HG03060 (cell line): ENCODE measurements around the gene CNIH4.
"Not testable (repeated sequence)": the region's sequence is repeated elsewhere in the genome, so short reads cannot be mapped to it uniquely, and the experiment has no call there.

ENCODE experiments used
- ATAC-seq: cut with Tn5 transposase; IDR thresholded peaks from one replicate; pipeline ENCODE4 v1.9.1; 2021; ENCODE audit warnings: low read depth, moderate number of reproducible peaks; ENCODE audit not compliant: unreplicated experiment

CNIH4 gene

DNA sequence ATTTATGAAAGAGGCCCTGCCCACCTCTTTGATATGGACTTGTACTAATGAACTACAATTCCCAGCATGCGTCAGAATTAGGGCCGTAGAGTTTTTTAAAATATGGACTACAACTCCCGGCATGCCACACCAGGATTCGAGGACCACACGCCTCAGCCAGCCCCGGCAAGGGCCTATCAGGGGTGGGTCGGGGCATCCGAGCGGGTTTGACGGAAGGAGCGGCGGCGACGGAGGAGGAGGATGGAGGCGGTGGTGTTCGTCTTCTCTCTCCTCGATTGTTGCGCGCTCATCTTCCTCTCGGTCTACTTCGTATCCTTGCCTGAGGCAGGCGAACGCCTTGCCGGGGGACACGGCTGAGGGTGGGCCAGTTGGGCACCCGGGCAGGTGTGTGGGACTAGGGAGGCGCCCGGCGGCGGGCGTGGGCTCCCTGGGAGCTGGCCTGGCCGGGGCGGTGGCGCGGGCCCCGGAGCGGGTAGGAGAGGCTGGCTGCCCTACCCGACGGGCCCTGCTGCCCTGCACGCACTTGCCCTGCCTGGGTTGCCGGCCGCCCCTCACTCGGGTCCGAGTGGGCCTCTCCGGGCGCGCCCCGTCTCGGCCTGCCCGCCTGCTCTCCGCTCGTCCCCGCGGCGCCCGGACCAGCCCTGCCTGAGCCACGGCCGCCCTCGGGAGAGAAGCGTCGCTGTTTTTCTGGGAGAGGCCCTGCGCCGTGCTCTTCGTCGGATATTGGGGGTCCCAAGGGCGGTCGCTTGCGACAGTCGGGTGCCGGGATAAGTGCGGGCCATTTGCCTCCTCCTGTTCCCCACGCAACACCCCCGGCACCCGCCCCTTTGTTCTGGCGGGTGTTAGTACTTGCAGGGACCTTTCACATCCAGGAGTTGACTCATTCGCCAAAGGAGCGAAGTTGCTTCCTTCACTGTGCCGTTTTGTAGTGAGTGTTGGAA lies at the start of gene CNIH4:
CNIH4 (plus strand) TSS at position 195 of the 941 bp plus-strand sequence; CDS start at position 241, 46 bp downstream.
- ATAC-seq: peak; percentile 97

DNA sequence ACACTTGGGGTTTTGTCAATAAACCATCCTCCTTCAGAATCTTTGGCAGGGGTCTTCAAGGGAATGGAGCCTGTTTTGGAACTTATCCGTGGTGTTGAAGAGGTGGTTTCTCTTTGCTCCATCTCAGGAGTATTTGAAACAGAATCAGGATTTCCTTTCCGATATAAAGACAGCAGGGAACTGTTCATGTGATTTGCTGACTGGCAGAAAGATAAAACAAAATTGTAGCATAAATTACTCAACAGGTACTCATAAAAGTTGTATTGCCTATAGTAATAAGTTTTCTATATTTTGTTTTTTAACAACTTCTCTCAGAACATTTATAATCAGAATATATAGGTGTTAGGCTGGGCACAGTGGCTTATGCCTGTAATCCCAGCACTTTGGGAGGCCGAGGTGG lies 48.6 kb upstream of the CNIH4 start:
- no peak for ATAC-seq

DNA sequence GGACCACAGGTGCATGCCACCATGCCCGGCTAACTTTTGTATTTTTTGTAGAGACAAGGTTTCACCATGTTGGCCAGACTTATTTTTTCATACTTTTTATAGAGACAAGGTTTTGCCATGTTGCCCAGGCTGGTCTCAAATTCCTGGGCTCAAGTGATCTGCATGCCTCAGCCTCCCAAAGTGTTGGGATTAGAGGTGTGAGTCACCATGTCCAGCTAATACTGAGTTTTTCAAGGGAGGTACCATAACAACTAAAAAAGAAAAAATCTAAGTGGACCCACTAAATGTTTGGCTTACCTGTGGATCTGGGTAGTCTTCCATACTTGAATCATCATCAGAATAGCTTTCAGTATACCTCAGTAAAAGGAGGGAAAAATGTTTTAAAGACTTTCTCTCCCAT lies 45.2 kb upstream of the CNIH4 start:
- ATAC-seq: not testable (repeated sequence)

DNA sequence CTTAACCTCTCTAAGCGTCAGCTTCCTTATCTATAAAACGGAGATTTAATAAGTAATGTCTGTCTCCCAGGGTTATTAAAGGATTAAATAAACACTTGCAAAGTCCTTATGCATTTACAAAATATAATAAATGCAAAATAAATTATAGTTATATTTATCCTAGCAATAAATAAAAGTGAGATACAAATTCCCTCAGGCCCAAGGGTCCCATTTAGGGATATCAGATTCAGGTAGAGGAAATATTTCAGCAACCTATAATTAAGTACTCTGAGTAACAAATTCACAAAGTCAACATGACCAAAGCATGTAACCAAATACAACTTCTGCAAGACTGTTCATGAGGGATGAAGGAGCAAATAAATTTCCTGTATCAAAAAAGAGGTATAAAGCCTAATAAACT lies 44.7 kb upstream of the CNIH4 start:
- no peak for ATAC-seq

DNA sequence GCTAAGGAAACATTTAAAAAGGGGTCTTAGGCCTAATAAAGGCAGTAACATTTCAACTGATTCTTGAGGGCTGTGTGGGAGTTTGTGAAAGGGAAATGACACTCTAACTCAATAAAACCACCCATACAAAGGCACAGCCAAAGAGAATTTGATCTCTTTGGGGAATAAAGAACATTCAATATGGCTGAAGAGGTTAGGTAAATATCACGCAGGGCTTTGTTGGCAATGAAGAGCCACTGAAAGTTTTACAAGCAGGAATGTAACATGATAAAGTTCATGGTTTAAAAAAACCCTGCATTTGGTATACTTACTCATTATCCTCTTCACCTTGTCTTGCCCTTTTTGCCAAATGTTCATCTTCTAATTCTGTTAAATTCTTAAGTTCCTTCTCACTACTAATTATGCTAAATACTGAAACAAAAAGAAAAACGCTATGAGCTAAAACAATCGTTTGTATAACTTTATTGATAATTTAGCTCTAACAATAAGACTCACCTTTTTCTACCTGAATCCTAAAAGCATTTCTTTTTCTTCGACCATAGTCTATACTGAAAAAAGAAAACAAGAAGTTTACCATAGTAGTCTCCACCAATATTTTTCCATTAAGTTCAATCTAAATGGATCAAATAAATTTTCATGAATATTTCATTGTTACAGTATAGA lies 39.2 kb upstream of the CNIH4 start:
- no peak for ATAC-seq

DNA sequence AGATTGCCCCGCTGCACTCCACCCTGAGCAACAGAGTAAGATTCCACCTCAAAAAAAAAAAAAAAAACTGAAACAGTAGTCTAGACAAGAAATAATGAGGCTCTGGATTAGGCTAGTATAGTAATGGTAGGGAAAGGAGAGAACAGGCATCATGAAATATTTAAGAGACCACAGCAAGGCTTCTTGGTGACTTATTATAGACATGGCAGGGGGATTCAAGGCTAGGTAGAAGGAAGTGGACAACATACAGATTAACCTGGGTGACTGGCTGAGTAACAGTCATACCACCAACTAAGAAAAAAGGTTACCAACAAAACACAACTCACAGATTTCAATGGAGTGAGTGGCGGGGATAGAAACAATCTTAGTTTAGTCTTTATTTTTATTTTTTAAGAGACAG lies 35.0 kb upstream of the CNIH4 start:
- ATAC-seq: no peak

DNA sequence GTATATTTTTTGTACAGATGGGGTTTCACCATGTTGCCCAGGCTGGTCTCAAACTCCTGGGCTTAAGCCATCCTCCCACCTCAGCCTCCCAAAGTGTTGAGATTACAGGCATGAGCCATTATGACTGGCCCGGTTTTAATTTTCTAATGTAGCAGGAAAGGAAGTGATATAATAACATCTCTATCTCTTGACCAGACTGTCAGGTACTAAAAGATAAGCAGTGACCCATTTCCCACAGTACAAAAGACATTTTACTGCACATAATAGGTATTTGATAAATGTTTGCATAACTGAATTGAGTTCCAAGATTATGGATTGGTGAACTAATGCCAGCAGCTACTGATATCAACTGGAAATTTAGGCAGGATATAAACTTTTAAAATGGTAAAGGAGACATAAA lies 30.7 kb upstream of the CNIH4 start:
- ATAC-seq: no peak

DNA sequence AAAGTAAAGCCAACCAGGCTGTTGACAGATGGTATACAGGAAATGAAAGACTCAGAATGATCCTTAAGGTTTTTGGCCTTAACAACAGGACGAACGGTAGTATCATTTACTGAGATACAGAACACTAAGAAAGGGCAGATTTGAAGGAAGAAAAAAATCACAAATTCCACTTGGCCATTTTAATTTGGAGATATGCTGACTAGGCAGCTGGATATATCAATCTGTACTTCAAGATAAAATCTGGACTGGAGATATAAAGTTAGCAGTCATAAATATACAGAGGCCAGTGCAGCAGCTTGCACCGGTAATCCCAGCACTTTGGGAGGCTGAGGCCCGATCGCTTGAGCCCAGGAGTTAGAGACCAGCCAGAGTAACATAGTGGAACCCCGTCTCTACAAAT lies 28.0 kb upstream of the CNIH4 start:
- ATAC-seq: no peak

DNA sequence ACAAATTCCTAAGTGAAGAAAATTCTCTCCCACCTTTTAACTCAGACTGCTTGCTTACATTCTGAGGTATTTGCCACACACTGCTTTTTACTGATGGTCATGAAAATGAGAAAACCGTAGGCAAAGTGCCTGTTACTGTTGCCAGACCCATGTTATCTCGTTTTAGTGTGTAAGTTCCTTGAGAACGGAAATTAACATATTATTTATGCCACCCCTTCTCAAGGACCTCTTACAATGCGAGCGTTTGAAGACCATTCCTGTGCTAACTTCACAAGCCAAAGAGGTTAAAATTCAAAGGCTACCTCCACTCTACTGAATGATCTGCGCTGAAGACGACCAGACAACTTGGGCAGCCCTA lies 27.2 kb upstream of the CNIH4 start:
- ATAC-seq: no peak

DNA sequence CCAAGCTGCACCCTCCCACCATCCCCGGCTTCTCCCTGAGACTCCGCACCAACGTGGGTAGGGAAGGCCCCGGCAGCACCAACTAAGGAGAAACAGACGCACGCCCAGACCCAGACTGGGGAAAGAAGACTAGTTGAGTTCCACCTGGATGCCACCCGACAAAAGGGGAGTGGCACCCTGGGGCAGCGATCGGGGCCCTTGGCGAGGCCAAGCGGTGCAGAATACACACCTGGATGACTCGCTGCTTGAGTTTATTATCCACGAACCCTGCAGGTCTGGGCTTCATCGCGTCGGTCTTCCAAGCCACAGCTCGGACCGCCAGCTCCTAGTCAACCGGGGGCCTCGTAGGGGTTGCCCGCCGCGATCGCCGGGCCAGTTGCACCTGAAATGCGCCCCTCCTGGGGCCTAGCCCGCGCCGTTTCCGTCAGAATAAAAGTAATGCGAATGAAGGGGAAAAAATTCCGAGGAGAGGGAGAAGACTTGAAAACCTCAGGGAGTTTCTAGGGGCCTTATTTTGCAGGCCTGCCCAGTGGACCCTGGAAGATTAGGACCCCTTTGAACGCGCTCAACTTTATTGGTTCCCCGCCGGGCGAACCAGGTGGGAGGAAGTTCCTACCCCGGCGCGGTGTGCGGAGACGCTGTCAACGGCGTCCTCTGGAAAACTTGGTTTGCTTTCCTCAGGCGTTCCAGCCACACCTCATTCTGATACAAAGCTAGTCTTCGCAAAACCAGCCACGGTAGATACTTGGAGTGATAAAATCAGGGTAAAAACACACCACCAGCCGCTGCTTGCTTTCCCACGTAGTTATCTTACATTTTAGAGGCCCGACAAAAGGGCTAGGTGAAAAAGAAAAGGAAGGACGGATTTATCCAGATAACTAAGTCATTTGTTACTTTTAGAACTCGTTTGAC lies 26.6 kb upstream of the CNIH4 start, which contains the start of gene NVL:
NVL (minus strand) TSS at position 331 of the 912 bp plus-strand sequence; CDS start at position 286, 45 bp downstream.
- ATAC-seq: peak; percentile 39

DNA sequence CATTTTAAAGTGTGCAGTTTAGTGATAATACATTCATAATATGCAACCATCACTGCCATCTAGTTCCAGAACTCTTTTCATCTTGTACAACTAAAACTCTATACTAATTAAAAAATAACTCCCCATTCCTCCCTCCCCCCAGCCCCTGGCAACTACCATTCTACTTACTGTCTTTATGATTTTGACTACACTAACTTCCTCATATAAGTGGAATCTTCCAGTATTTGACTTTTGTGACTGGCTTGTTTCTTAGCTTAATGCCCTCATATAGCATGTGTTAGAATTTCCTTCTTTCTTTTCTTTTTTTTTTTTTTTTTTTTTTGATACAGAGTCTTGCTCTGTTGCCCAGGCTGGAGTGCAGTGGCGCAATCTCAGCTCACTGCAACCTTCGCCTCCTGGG lies 25.4 kb upstream of the CNIH4 start:
- ATAC-seq: no peak

DNA sequence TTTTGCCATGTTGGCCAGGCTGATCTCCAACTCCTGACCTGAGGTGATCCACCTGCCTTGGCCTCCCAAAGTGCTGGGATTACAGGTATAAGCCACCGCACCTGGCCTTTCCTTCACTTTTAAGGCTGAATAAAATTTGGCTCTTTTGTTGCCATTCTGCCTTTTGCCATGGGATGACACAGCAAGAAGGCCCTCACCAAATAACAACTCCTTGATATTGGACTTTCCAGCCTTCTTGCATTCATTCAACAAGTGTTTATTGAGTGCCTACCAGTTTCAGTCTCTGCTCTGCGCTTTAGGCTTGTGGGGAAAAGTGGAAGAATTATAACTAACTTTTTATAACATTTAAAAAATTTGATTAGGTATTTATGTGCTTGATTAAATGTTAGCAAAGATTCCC lies 24.9 kb upstream of the CNIH4 start:
- no peak for ATAC-seq

DNA sequence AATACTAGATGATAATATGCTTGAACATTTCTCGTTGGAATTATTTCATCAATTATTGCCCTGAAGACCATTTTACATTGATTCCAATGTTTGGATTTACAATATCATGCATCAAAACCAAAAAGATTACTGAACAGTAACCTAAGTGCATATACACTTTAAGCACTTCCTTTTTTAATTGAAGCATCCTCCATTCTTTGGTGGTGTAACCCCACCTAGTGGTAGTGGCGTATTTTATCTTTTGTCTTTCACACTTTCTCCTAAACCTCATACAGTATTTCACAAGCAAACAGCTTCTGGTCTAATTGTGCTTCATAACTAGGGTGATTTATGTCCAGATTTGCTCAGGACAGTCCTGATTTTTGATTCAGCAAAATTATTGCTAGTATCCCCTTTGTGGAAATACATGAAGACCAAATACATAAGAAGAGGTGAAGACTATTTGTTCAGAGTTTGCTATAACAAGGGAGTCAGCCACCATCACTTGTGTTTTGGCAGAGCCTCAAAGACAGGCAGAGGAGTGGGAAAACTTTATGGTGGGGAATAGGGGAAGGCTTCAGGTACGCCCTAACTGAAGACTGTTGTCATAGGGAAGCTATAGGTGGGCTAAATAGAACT lies 23.3 kb upstream of the CNIH4 start:
- peak; percentile 34 for ATAC-seq

DNA sequence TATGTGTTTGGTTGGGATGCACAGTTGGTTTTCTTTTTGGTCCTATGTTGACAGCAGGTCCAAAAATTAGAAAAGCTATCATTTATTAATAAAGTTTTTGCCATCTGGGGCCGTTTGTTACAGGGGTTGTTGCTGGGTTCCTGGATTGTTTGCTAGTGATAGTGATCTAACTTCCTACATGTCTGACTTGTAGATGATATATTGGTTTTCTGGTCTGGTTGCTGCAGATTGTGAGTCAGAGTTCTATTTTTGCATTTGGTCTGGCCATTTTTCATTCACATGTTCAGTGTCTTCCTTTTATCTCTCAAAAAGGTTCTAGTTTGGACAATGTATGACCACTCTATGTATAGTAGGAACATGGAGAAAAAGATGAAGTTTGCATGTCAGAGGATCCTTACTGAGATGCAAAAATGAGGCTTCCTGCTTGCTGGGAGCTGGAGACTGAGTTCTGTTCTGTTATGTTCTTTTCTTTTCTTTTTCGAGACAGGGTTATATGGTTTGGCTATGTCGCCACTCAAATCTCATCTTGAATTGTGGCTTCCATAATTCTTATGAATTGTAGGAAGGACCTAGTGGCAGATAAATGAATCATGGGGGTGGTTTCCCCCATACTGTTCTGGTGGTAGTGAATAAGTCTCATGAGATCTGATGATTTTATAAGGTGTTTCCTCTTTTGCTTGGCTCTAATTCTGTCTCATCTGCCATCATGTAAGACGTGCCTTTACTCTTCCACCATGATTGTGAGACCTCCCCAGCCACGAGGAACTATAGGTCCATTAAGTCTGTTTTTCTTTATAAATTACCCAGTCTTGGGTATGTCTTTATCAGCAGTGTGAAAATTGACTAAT lies 22.5 kb upstream of the CNIH4 start:
- ATAC-seq: no peak

DNA sequence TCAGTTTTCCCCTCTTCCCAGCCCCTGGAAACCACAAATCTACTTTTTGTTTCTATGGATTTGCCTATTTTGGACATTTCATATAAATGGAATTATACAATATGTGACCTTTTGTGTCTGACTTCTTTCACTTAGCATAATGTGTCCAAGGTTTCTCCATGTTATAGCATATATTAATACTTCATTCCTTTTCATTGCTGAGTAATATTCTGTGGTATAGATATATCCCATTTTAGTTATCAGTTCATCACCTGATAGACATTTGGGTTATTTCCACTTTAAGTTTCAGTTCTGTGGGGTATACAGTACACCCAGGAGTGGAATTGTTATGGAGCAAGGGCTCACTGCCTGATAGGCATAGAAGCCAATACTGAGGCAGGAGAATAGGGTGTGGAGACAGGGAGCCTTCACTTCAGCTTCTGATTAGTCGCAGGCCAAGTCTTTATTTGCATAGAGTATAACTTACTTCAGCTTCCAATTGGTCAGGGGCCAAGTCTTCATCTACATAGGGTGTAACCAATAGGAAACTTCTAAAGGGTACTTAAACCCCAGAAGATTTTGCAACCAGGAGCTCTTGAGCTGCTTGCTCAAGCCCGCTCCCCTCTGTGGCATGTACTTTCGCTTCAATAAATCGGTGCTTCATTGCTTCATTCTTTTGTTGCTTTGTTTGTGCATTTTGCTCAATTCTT lies 18.4 kb upstream of the CNIH4 start:
- ATAC-seq: no peak

DNA sequence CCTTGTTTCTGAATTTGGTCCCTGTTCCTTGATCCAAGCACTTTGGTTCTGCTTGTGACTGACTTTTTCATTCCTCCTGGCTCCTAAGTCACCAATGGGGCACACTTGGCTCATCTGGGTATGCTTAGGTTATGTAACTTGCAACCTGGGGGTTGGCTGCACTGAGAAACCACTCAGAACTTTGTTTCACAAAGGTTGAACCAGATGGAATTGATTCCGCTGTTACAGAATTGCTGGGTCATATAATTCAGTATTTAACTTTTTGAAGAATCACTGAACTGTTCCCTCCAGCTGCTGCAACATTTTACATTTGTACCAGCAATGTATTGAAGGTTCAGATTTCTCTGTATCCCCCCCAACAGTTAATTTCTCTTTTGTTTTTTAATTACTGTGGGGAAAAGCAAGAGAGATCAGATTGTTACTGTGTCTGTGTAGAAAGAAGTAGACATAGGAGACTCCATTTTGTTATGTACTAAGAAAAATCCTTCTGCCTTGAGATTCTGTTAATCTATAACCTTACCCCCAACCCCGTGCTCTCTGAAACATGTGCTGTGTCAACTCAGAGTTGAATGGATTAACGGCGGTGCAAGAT lies 17.1 kb upstream of the CNIH4 start:
- no peak for ATAC-seq

DNA sequence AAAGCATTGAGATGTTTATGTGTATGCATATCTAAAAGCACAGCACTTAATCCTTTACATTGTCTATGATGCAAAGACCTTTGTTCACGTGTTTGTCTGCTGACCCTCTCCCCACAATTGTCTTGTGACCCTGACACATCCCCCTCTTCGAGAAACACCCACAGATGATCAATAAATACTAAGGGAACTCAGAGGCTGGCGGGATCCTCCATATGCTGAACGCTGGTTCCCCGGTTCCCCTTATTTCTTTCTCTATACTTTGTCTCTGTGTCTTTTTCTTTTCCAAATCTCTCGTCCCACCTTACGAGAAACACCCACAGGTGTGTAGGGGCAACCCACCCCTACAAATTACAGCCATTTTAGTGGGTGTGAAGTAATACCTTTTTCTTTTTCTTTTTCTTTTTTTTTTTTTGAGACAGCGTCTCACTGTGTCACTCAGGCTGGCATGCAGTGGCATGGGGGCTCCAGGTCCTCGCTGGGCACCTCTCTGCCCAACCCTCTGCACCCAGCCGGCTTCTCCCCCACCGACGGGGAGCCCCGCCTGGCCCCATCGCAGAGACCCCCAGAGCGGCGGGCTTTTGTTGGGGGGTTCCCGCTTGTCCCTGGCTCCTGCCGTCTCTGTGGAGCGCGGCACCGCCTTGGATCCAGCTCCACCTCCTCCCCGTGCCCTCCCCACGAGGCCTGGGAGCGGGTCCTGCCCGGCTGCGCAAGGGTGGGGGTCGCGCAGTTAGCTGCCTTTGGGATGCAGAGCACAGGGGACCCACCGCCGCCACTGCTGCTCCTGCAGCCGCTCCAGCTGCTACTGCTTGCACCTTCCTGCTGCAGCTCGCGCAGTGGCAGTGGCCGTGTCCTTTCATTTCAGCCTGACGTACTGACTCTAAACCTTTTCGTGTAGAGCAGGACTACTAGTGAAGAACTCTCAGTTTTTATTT lies 16.0 kb upstream of the CNIH4 start:
- not testable (repeated sequence) for ATAC-seq
